OCI-LY7 (cell line): Measurements from ENCODE around the gene SPINK4.

Source experiments
- CTCF ChIP-seq: fragments of 200-600 bp; sonication (generic); conservative IDR thresholded peaks from 2 replicates; pipeline ENCODE4 v1.5.1; 2014; ENCODE audit warnings: mild to moderate bottlenecking, antibody characterized with exemption, low read length, moderate library complexity, mixed read lengths
- EZH2phosphoT487 ChIP-seq: fragments of 200-600 bp; sonication (generic); IDR thresholded peaks from 2 replicates; pipeline ENCODE4 v1.6.1; 2018; ENCODE audit warnings: low read depth, borderline replicate concordance, mild to moderate bottlenecking, mixed run types, antibody characterized with exemption, low read length, moderate library complexity, mixed read lengths

DNA sequence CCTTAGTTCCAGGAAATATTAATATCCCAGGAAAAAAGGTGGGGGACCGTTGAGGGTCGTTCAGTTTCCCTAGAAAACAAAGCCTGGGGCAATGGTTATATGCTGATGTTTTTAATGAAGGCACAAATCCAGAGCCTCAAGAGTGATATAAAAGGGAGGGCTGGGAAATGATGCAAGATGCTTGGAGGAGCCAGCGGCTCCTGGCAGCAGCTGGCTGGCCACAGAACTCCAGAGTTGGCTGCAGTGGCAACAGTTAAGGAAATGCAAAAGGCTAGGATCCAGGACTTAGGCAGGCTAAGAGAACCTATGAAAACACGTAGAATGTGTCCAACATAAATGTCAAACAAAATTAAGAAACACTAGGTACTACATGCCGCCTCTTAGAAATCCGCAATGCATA, 41.8 kb upstream of the SPINK4 start:
- TF ChIP-seq CTCF: no peak
- TF ChIP-seq EZH2phosphoT487: no peak
